Astrocyte (in vitro differentiated cells and primary cell): Measurements from ENCODE around the gene EDEM3.

Source experiments
- EZH2 ChIP-seq: IDR thresholded peaks from 2 replicates; pipeline ENCODE4 v1.6.1; 2012; ENCODE audit warnings: mild to moderate bottlenecking, low read length, inconsistent platforms; ENCODE audit not compliant: insufficient read depth
- TF ChIP-seq, protein P1 (sequence below): IDR thresholded peaks from 2 replicates; pipeline ENCODE4 v1.5.1; 2011; ENCODE audit warnings: low read depth, mild to moderate bottlenecking, inconsistent platforms, low read length, moderate library complexity; ENCODE audit not compliant: insufficient read depth

DNA sequence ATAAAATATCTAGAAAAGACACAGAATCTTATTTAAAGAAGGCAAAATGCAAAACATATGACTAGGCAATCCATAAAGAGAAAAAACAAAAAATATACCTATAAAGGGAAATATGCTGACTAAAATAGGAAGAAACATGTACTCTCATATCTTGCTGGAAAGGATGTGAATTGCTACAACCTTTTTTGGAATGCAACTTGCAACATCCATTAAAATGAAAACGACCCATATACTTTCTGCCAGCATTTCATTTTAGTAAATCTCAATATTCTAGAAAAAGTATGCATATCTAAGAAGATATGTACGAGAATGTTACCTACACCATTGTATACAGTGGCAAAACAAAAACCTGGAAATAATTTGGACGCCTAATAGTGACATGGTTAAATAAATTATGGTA lies 56.6 kb downstream of the EDEM3 start:
- TF ChIP-seq, protein P1, sequence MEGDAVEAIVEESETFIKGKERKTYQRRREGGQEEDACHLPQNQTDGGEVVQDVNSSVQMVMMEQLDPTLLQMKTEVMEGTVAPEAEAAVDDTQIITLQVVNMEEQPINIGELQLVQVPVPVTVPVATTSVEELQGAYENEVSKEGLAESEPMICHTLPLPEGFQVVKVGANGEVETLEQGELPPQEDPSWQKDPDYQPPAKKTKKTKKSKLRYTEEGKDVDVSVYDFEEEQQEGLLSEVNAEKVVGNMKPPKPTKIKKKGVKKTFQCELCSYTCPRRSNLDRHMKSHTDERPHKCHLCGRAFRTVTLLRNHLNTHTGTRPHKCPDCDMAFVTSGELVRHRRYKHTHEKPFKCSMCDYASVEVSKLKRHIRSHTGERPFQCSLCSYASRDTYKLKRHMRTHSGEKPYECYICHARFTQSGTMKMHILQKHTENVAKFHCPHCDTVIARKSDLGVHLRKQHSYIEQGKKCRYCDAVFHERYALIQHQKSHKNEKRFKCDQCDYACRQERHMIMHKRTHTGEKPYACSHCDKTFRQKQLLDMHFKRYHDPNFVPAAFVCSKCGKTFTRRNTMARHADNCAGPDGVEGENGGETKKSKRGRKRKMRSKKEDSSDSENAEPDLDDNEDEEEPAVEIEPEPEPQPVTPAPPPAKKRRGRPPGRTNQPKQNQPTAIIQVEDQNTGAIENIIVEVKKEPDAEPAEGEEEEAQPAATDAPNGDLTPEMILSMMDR, result no peak
- TF ChIP-seq EZH2, result no peak
